HepG2 (cell line): ENCODE results near the gene SERTAD4. TPM values are rescaled to one million over a fixed set of nuclear protein-coding genes. Genes with fewer than 3 reads are reported as not detected.
"Not testable (repeated sequence)": the region's sequence is repeated elsewhere in the genome, so short reads cannot be mapped to it uniquely, and the experiment has no call there.

ENCODE experiments used
- ATAC-seq: fragments of 200-7000 bp; cut with Tn5 transposase; 3 replicates; pipeline ENCODE4 v1.9.1; 2020; ENCODE audit warnings: mild to moderate bottlenecking, moderate library complexity
- BruUV-seq: library from RNA; stranded (reverse); fragments of 400-500 nt; replicated peaks from 2 replicates; lab custom pipeline; 2021; lab: Mats Ljungman, UMichigan
- CTCF ChIA-PET: fragments of 300-600 bp; formaldehyde crosslinking; extraction: SDS; loops from one replicate; lab custom pipeline; 2021; ENCODE audit warnings: low total read pairs, inconsistent platforms, low intra/inter-chr PET ratio; lab: Yijun Ruan, JAX
- POLR2A ChIA-PET: fragments of 350-600 bp; sonication (Branson Sonifier 250); formaldehyde crosslinking; loops from one replicate; lab custom pipeline; 2020; ENCODE audit warnings: antibody characterized with exemption, inconsistent platforms; lab: Yijun Ruan, JAX
- DNase-seq: peaks from one replicate; pipeline ENCODE4 v3.0.0-alpha.2; 2015; ENCODE audit warnings: low spot score
- FAIRE-seq: peaks from 3 replicates; lab custom pipeline; 2011; peaks lifted over from hg19 to GRCh38; lab: Jason Lieb, UNC
- H2AFZ ChIP-seq: one replicate; pipeline ENCODE4 v1.6.1; 2011; ENCODE audit warnings: low read length, inconsistent platforms
- H3K27ac ChIP-seq: fragments of 300-600 bp; 3 replicates; pipeline ENCODE4 v1.8.0; 2011; ENCODE audit warnings: mixed run types, mild to moderate bottlenecking, mixed read lengths, low read length, inconsistent platforms; ENCODE audit not compliant: insufficient read depth; ENCODE audit errors: extremely low read length
- H3K27me3 ChIP-seq, 2 experiments: fragments of 200-600 bp in 1 of 2; 2 replicates in 1 of 2; 3 replicates in 1 of 2; pipeline versions ENCODE4 v1.6.0 to v1.8.0; 2011; ENCODE audit warnings: low read length in 2 of 2, mild to moderate bottlenecking in 2 of 2, moderate library complexity in 2 of 2, inconsistent platforms in 1 of 2; ENCODE audit not compliant: insufficient read depth in 2 of 2, control insufficient read depth in 1 of 2
- H3K36me3 ChIP-seq, 2 experiments: fragments of 200-600 bp in 1 of 2; replicated peaks in 1 of 2; 2 replicates in 1 of 2; 3 replicates in 1 of 2; pipeline versions ENCODE4 v1.5.1 to v1.8.0; 2011; ENCODE audit warnings: low read length in 2 of 2, inconsistent platforms in 1 of 2; ENCODE audit not compliant: insufficient read depth in 2 of 2, control insufficient read depth in 1 of 2
- H3K4me1 ChIP-seq: 2 replicates; pipeline ENCODE4 v1.5.1; 2012; ENCODE audit warnings: low read length, inconsistent platforms; ENCODE audit not compliant: insufficient read depth
- H3K4me2 ChIP-seq: 2 replicates; pipeline ENCODE4 v1.6.0; 2011; ENCODE audit warnings: low read depth, low read length, inconsistent platforms
- H3K4me3 ChIP-seq, 3 experiments: fragments of 200-600 bp in 1 of 3; sonication (generic), shearing (Covaris generic) in 1 of 3; replicated peaks in 1 of 3; 2 replicates each; pipeline ENCODE4 v1.5.1; 2011 to 2016; ENCODE audit warnings: low read length in 3 of 3, inconsistent platforms in 2 of 3, low read depth in 2 of 3, mild to moderate bottlenecking in 2 of 3, control low read depth in 1 of 3, mixed read lengths in 1 of 3; ENCODE audit not compliant: insufficient read depth in 1 of 3
- H3K79me2 ChIP-seq: one replicate; pipeline ENCODE4 v1.6.1; 2011; ENCODE audit warnings: low read length, inconsistent platforms; ENCODE audit not compliant: insufficient read depth
- H3K9ac ChIP-seq: 2 replicates; pipeline ENCODE4 v1.6.0; 2011; ENCODE audit warnings: mild to moderate bottlenecking, low read depth, low read length, inconsistent platforms; ENCODE audit not compliant: insufficient read depth
- H3K9me3 ChIP-seq: 2 replicates; pipeline ENCODE4 v1.5.1; 2012; ENCODE audit warnings: mild to moderate bottlenecking, low read length
- H4K20me1 ChIP-seq: 2 replicates; pipeline ENCODE4 v1.6.0; 2011; ENCODE audit warnings: inconsistent platforms, mild to moderate bottlenecking, low read length, moderate library complexity; ENCODE audit not compliant: insufficient read depth
- DZIP1 ChIP-seq: sonication (generic); formaldehyde crosslinking; IDR thresholded peaks from 2 replicates; pipeline ENCODE4 v1.5.0; 2020; ENCODE audit warnings: mild to moderate bottlenecking, missing genetic modification reagents
- HNRNPUL1 ChIP-seq: fragments of 200-400 bp; formaldehyde crosslinking; IDR thresholded peaks from 2 replicates; pipeline ENCODE4 v1.6.1; 2017; ENCODE audit warnings: low read depth, mild to moderate bottlenecking, low read length, moderate library complexity
- ZNF235 ChIP-seq: sonication (generic); formaldehyde crosslinking; IDR thresholded peaks from 2 replicates; pipeline ENCODE4 v1.8.1; 2023; ENCODE audit warnings: mild to moderate bottlenecking, missing genetic modification reagents, borderline replicate concordance
- ZNF362 ChIP-seq: sonication (generic); formaldehyde crosslinking; IDR thresholded peaks from 2 replicates; pipeline ENCODE4 v1.4.0; 2020; ENCODE audit warnings: missing genetic modification reagents, mild to moderate bottlenecking, borderline replicate concordance
- ZNF367 ChIP-seq: sonication (generic); formaldehyde crosslinking; IDR thresholded peaks from 2 replicates; pipeline ENCODE4 v1.4.0; 2020; ENCODE audit warnings: missing genetic modification reagents, borderline replicate concordance
- ZNF609 ChIP-seq: sonication (generic); formaldehyde crosslinking; IDR thresholded peaks from 2 replicates; pipeline ENCODE4 v1.4.0; 2020; ENCODE audit warnings: mild to moderate bottlenecking, missing genetic modification reagents, borderline replicate concordance
- ZNF749 ChIP-seq: sonication (generic); formaldehyde crosslinking; IDR thresholded peaks from 2 replicates; pipeline ENCODE4 v1.8.0; 2022; ENCODE audit warnings: mild to moderate bottlenecking, missing genetic modification reagents, moderate library complexity, borderline replicate concordance
- WGBS: methylation state at CpG from one replicate; pipeline ENCODE4 v1.1.6; 2017; ENCODE audit warnings: low lambda C conversion rate; 5-methylcytosine and 5-hydroxymethylcytosine counted together
- in situ Hi-C: cut with HindIII; loops from 2 replicates; pipeline ENCODE4 v1.10.0; 2017; ENCODE audit warnings: low pct_unique_long_range_greater_than_20kb; ENCODE audit not compliant: extremely low pct_ligation_motif_present
- intact Hi-C: fragments of 100-400 bp; cut with micrococcal nuclease; formaldehyde crosslinking; loops from one replicate; pipeline ENCODE4 v1.10.0; 2022; ENCODE audit not compliant: unreplicated experiment
- polyA plus RNA-seq, 8 experiments: library from polyadenylated mRNA; depleted of rRNA in 3 of 8; stranded (reverse) in 7 of 8; unstranded in 1 of 8; fragments of >200 nt; fragmentation: Illumina TruSeq in 4 of 8; extraction: Trizol in 4 of 8; gene quantifications; 2 replicates each; pipeline versions ENCODE4 v1.2.1 to v1.2.3, GENCODE V29; 2011 to 2016; ENCODE audit warnings: low read depth in 4 of 8, missing spikeins in 1 of 8, mixed read lengths in 1 of 8; ENCODE audit not compliant: insufficient read depth in 1 of 8
- total RNA-seq, 5 experiments: library from RNA; depleted of rRNA; stranded (reverse); fragments of >200 nt; fragmentation: Illumina TruSeq; extraction: Trizol; gene quantifications; 2 replicates each; pipeline ENCODE4 v1.2.3, GENCODE V29; 2016; ENCODE audit warnings: low read depth in 1 of 5

SERTAD4 gene
- total and polyA plus RNA-seq, 2 of the 13 experiments (the other 11 are each of a cell fraction or from before 2014, with no cell fraction given): not detected

- WGBS: 36% methylated on average over 18 of the region's 18 CpGs
- FAIRE-seq, H2AFZ ChIP-seq, H3K9ac ChIP-seq, H3K4me2 ChIP-seq, H3K4me3 ChIP-seq, H3K27me3 ChIP-seq, BruUV-seq, intact Hi-C loops, H4K20me1 ChIP-seq, H3K4me1 ChIP-seq, H3K36me3 ChIP-seq, ATAC-seq, CTCF ChIA-PET, DNase-seq, in situ Hi-C loops, H3K79me2 ChIP-seq, POLR2A ChIA-PET, H3K9me3 ChIP-seq, H3K27ac ChIP-seq: not testable (repeated sequence)
These were observed 44.6 kb upstream of the SERTAD4 start for GRCh38 chr1:210187849-210188606.

GRCh38 chr1:210189426-210189825 lies 43.2 kb upstream of the SERTAD4 start:
- no peak overlapping the region for H3K27ac ChIP-seq
- H3K4me2 ChIP-seq: no peak overlapping the region
- WGBS: 0% methylated on average over 6 of the region's 7 CpGs
- no peak overlapping the region for H3K4me3 ChIP-seq
- ChIA-PET CTCF (no interaction called here), POLR2A (no interaction called here)
- in situ Hi-C loops (no loop called here), intact Hi-C loops (no loop called here)
- no peaks in the 10 kb centered on the region for H4K20me1 ChIP-seq
- H3K27me3 ChIP-seq: no peaks in the 10 kb centered on the region
- H3K79me2 ChIP-seq: no peaks in the 10 kb centered on the region
- no peaks in the 10 kb centered on the region for H3K9me3 ChIP-seq
- ATAC-seq: no peak
- no peaks in the 10 kb centered on the region for H3K36me3 ChIP-seq
- DNase-seq: no peak
- no TSS peak for BruUV-seq
- FAIRE-seq: no peak
- no peak overlapping the region for H3K9ac ChIP-seq
- H3K4me1 ChIP-seq: no peaks in the 10 kb centered on the region
- no peak overlapping the region for H2AFZ ChIP-seq
- TF ChIP-seq HNRNPUL1 (no peak), ZNF367 (CRISPR knock-in tag) (no peak), DZIP1 (CRISPR knock-in tag) (no peak), ZNF749 (CRISPR knock-in tag) (no peak), ZNF235 (CRISPR knock-in tag) (no peak), ZNF609 (CRISPR knock-in tag) (no peak), ZNF362 (CRISPR knock-in tag) (no peak)
